Colonic mucosa (tissue), 4 donors: ENCODE measurements around the gene DNAL4. TPM values are rescaled to one million over a fixed set of nuclear protein-coding genes. Genes with fewer than 3 reads are reported as not detected.

Experiments used
- DNase-seq: peaks from one replicate; pipeline ENCODE4 v3.0.0-alpha.2; 2020
- H3K27ac ChIP-seq: fragments of 200-600 bp; one replicate; pipeline ENCODE4 v1.8.0; 2021
- H3K27me3 ChIP-seq: fragments of 200-600 bp; one replicate; pipeline ENCODE4 v1.8.0; 2021
- H3K36me3 ChIP-seq: fragments of 200-600 bp; one replicate; pipeline ENCODE4 v1.8.0; 2021
- H3K4me1 ChIP-seq: fragments of 200-600 bp; one replicate; pipeline ENCODE4 v1.8.0; 2021; ENCODE audit warnings: mild to moderate bottlenecking
- H3K4me3 ChIP-seq: fragments of 200-600 bp; one replicate; pipeline ENCODE4 v1.8.0; 2021
- H3K9ac ChIP-seq, 2 donors: one replicate each; pipeline ENCODE4 v1.7.0; 2013; ENCODE audit warnings: control low read depth in 2 of 2, low read depth in 2 of 2, low read length in 2 of 2
- H3K9me3 ChIP-seq: fragments of 200-600 bp; one replicate; pipeline ENCODE4 v1.8.0; 2021
- CTCF ChIP-seq: fragments of 200-600 bp; IDR thresholded peaks from one replicate; pipeline ENCODE4 v1.8.0; 2022; ENCODE audit warnings: antibody characterized with exemption, mild to moderate bottlenecking
- intact Hi-C: fragments of 100-400 bp; cut with DNase I; formaldehyde crosslinking; loops from one replicate; pipeline ENCODE4 v1.14.1; 2022
- total RNA-seq, 2 donors: library from RNA; stranded (reverse); fragmentation: NEBNext Ultra II Directional in 1 of 2; extraction: Animal tissue kit (Norgen Biotek cat#: 25700) in 1 of 2; gene quantifications; one replicate each; pipeline ENCODE4 v1.2.1, GENCODE V29; 2021
- donor health status: healthy.
- donor health status: DM: no; HTN: no; CAD: no.
- donor health status: DM: no; HTN: no; CAD: no.

DNAL4 gene
- total RNA-seq, 2 donors from 2014 or later = 15.8 to 17.8 TPM

- intact Hi-C loops = no loop called here
- no peak for DNase-seq
- TF ChIP-seq CTCF = no peak
- H3K27me3 ChIP-seq = no peaks in the 10 kb centered on the region
- no peaks in the 10 kb centered on the region for H3K4me1 ChIP-seq
- no peaks in the 10 kb centered on the region for H3K36me3 ChIP-seq
- no peak overlapping the region for H3K27ac ChIP-seq
- no peaks in the 10 kb centered on the region for H3K9me3 ChIP-seq
- H3K4me3 ChIP-seq = no peak overlapping the region
- H3K9ac ChIP-seq = no peak overlapping the region
Measured at GRCh38 chr22:38784856-38785255, 9.1 kb downstream of the DNAL4 start.

GRCh38 chr22:38784035-38784434 lies 9.9 kb downstream of the DNAL4 start:
- DNase-seq = no peak
- intact Hi-C loops = no loop called here
- Histone ChIP-seq H3K4me3 (no peak overlapping the region), H3K27me3 (no peaks in the 10 kb centered on the region), H3K4me1 (no peaks in the 10 kb centered on the region), H3K9me3 (no peaks in the 10 kb centered on the region), H3K27ac (no peak overlapping the region), H3K9ac (no peak overlapping the region), H3K36me3 (no peaks in the 10 kb centered on the region)
- TF ChIP-seq CTCF = no peak

- Histone ChIP-seq H3K27me3 (no peaks in the 10 kb centered on the region), H3K36me3 (no peaks in the 10 kb centered on the region), H3K4me3 (no peak overlapping the region), H3K27ac (no peak overlapping the region), H3K9me3 (no peaks in the 10 kb centered on the region), H3K9ac (no peak overlapping the region), H3K4me1 (no peaks in the 10 kb centered on the region)
- no peak for TF ChIP-seq CTCF
- intact Hi-C loops = no loop called here
- DNase-seq = no peak
Measured at GRCh38 chr22:38783095-38783615, 10.8 kb downstream of the DNAL4 start.

GRCh38 chr22:38782402-38783094 lies 11.4 kb downstream of the DNAL4 start:
- Histone ChIP-seq H3K9me3 (no peaks in the 10 kb centered on the region), H3K36me3 (no peaks in the 10 kb centered on the region), H3K9ac (no peak overlapping the region), H3K4me3 (no peak overlapping the region), H3K27ac (no peak overlapping the region), H3K4me1 (no peaks in the 10 kb centered on the region), H3K27me3 (no peaks in the 10 kb centered on the region)
- no peak for DNase-seq
- no peak for TF ChIP-seq CTCF
- intact Hi-C loops = no loop called here

- Histone ChIP-seq H3K27me3 (no peaks in the 10 kb centered on the region), H3K9me3 (no peaks in the 10 kb centered on the region), H3K36me3 (no peaks in the 10 kb centered on the region), H3K4me1 (no peaks in the 10 kb centered on the region), H3K9ac (no peak overlapping the region), H3K27ac (no peak overlapping the region), H3K4me3 (no peak overlapping the region)
- intact Hi-C loops = no loop called here
- TF ChIP-seq CTCF = no peak
- DNase-seq = no peak
Measured at GRCh38 chr22:38781033-38781432, 12.9 kb downstream of the DNAL4 start.
